Stimulated activated CD8-positive, alpha-beta memory T cell treated with anti-CD3 and anti-CD28 coated beads, Interleukin-7, amount 100 ng/mL, for 4 hours (primary cell): ENCODE measurements around the gene PORCN.
A peak's percentile ranks its signal among the peaks of the same experiment; 100 is the strongest.

Source experiments
- DNase-seq, 2 donors: peaks; one replicate each; pipeline ENCODE4 v3.0.0-alpha.2; 2020; ENCODE audit warnings: low read depth in 2 of 2

The PORCN gene

GRCh38 chrX:48508400-48509244, at the start of gene PORCN:
TSS of gene PORCN (plus strand) at chrX:48508992. CDS start at chrX:48509821, 829 bp downstream.
- DNase-seq: peak; percentile 53 to 78

- no peak for DNase-seq
These were observed 49.3 kb upstream of the PORCN start for GRCh38 chrX:48459483-48459882.

- DNase-seq: no peak
These were observed 48.8 kb upstream of the PORCN start for GRCh38 chrX:48460031-48460430.

GRCh38 chrX:48460606-48461005, 48.2 kb upstream of the PORCN start:
- no peak for DNase-seq

GRCh38 chrX:48461830-48462229, 47.0 kb upstream of the PORCN start:
- DNase-seq: no peak

- no peak for DNase-seq
These were observed 43.4 kb upstream of the PORCN start for GRCh38 chrX:48465336-48465933.

GRCh38 chrX:48466696-48467095, 42.1 kb upstream of the PORCN start:
- DNase-seq: no peak

GRCh38 chrX:48467281-48467761, 41.5 kb upstream of the PORCN start:
- no peak for DNase-seq

GRCh38 chrX:48468247-48468671, 40.5 kb upstream of the PORCN start:
- peak; percentile 38 to 46 for DNase-seq

GRCh38 chrX:48468693-48469691, 39.8 kb upstream of the PORCN start:
- DNase-seq: peak in 1 of 2 donors; percentile 26

GRCh38 chrX:48470110-48470832, 38.5 kb upstream of the PORCN start, which contains the start of gene SLC38A5:
TSS of gene SLC38A5 (minus strand) at chrX:48470260. CDS start at chrX:48467924, 2,336 bp downstream.
- DNase-seq: no peak

GRCh38 chrX:48470833-48471118, 38.0 kb upstream of the PORCN start:
- no peak for DNase-seq

GRCh38 chrX:48471504-48471903, 37.3 kb upstream of the PORCN start:
- no peak for DNase-seq

GRCh38 chrX:48472225-48472624, 36.6 kb upstream of the PORCN start:
- DNase-seq: no peak

GRCh38 chrX:48472851-48473703, 35.7 kb upstream of the PORCN start:
- DNase-seq: no peak

- DNase-seq: no peak
These were observed 35.1 kb upstream of the PORCN start for GRCh38 chrX:48473704-48473990.

GRCh38 chrX:48474127-48474526, 34.7 kb upstream of the PORCN start:
- DNase-seq: no peak

GRCh38 chrX:48474581-48474980, 34.2 kb upstream of the PORCN start:
- DNase-seq: no peak

- no peak for DNase-seq
These were observed 33.5 kb upstream of the PORCN start for GRCh38 chrX:48475296-48475695.

- peak; percentile 83 to 86 for DNase-seq
These were observed 32.8 kb upstream of the PORCN start, which contains the start of gene FTSJ1 for GRCh38 chrX:48475774-48476577. TSS of gene FTSJ1 (plus strand) at chrX:48476199. CDS start at chrX:48478048, 1,849 bp downstream.
